K562 (cell line): ENCODE measurements around the gene MRPL55. TPM values are rescaled to one million over a fixed set of nuclear protein-coding genes. Genes with fewer than 3 reads are reported as not detected.

Experiments
- ATAC-seq: fragments of 200-7000 bp; cut with Tn5 transposase; 3 replicates; pipeline ENCODE4 v1.9.1; 2020; ENCODE audit warnings: moderate library complexity
- BruUV-seq: library from RNA; stranded (reverse); fragments of 400-500 nt; replicated peaks from 2 replicates; lab custom pipeline; 2021; lab: Mats Ljungman, UMichigan
- CTCF ChIA-PET: fragments of 300-600 bp; formaldehyde crosslinking; extraction: SDS; loops from one replicate; lab custom pipeline; 2021; ENCODE audit warnings: low intra/inter-chr PET ratio; lab: Yijun Ruan, JAX
- POLR2A ChIA-PET: fragments of 300-600, 350-650 bp; sonication (Branson Sonifier 250); formaldehyde crosslinking; extraction: SDS; loops from one replicate; lab custom pipeline; 2021; ENCODE audit warnings: antibody characterized with exemption, inconsistent platforms; lab: Yijun Ruan, JAX
- DNase-seq, 4 experiments: peaks; one replicate each; pipeline versions ENCODE4 v3.0.0 to v3.0.0-alpha.2; 2011 to 2018; ENCODE audit warnings: low spot score in 3 of 4, mixed read lengths in 3 of 4; ENCODE audit errors: extremely low read depth in 1 of 4
- FAIRE-seq: peaks from 2 replicates; lab custom pipeline; 2011; peaks lifted over from hg19 to GRCh38; lab: Jason Lieb, UNC
- H2AFZ ChIP-seq: 2 replicates; pipeline ENCODE4 v1.6.0; 2011; ENCODE audit warnings: low read depth, low read length, control low read depth, inconsistent platforms
- H3K27ac ChIP-seq: fragments of 200-600 bp; 3 replicates; pipeline ENCODE4 v1.8.0; 2011; ENCODE audit warnings: low read depth, mild to moderate bottlenecking, control low read depth, inconsistent platforms, low read length, moderate library complexity, mixed read lengths; ENCODE audit errors: extremely low read depth
- H3K27me3 ChIP-seq, 2 experiments: fragments of 300-600 bp in 1 of 2; 2 replicates in 1 of 2; 3 replicates in 1 of 2; pipeline versions ENCODE4 v1.6.0 to v1.8.0; 2011; ENCODE audit warnings: inconsistent platforms in 2 of 2, low read length in 2 of 2, mild to moderate bottlenecking in 1 of 2, mixed read lengths in 1 of 2, moderate library complexity in 1 of 2; ENCODE audit not compliant: control insufficient read depth in 2 of 2, insufficient read depth in 2 of 2
- H3K36me3 ChIP-seq: fragments of 300-600 bp; 3 replicates; pipeline ENCODE4 v1.8.0; 2011; ENCODE audit warnings: mild to moderate bottlenecking, low read length, inconsistent platforms; ENCODE audit not compliant: control insufficient read depth, insufficient read depth
- H3K4me1 ChIP-seq, 2 experiments: fragments of 200-600 bp in 1 of 2; replicated peaks in 1 of 2; 2 replicates in 1 of 2; 3 replicates in 1 of 2; pipeline versions ENCODE4 v1.5.1 to v1.8.0; 2011; ENCODE audit warnings: inconsistent platforms in 2 of 2, low read length in 2 of 2, mild to moderate bottlenecking in 1 of 2, mixed read lengths in 1 of 2, moderate library complexity in 1 of 2; ENCODE audit not compliant: control insufficient read depth in 2 of 2, insufficient read depth in 2 of 2
- H3K4me2 ChIP-seq: 2 replicates; pipeline ENCODE4 v1.6.1; 2011; ENCODE audit warnings: low read length, control low read depth, inconsistent platforms, mixed read lengths; ENCODE audit not compliant: insufficient read depth
- H3K4me3 ChIP-seq: fragments of 200-600 bp; sonication (generic), shearing (Covaris generic); 2 replicates; pipeline ENCODE4 v1.5.1; 2016; ENCODE audit warnings: control low read depth, inconsistent platforms
- H3K79me2 ChIP-seq: fragments of 200-600 bp; 3 replicates; pipeline ENCODE4 v1.8.0; 2011; ENCODE audit warnings: low read length, inconsistent platforms; ENCODE audit not compliant: control insufficient read depth, insufficient read depth
- H3K9ac ChIP-seq, 2 experiments: 2 replicates each; pipeline versions ENCODE4 v1.6.0 to v1.6.1; 2011; ENCODE audit warnings: low read depth in 2 of 2, low read length in 2 of 2, control low read depth in 1 of 2, inconsistent platforms in 1 of 2, mild to moderate bottlenecking in 1 of 2, mixed read lengths in 1 of 2; ENCODE audit not compliant: insufficient read depth in 1 of 2
- H3K9me1 ChIP-seq: one replicate; pipeline ENCODE4 v1.6.0; 2011; ENCODE audit warnings: inconsistent platforms, mild to moderate bottlenecking, low read length, moderate library complexity; ENCODE audit not compliant: control insufficient read depth, insufficient read depth
- H3K9me3 ChIP-seq: replicated peaks from 2 replicates; pipeline ENCODE4 v1.5.1; 2011; ENCODE audit warnings: low read depth, low read length, inconsistent platforms; ENCODE audit not compliant: control insufficient read depth, insufficient read depth
- H4K20me1 ChIP-seq: replicated peaks from 2 replicates; pipeline ENCODE4 v1.6.1; 2011; ENCODE audit warnings: low read length, inconsistent platforms, mixed read lengths; ENCODE audit not compliant: control insufficient read depth, insufficient read depth
- CEBPB ChIP-seq: fragments of 450-650 bp; IDR thresholded peaks from 2 replicates; pipeline ENCODE4 v1.6.1; 2016; ENCODE audit warnings: missing genetic modification characterization, missing compliant biosample characterization
- CTBP1 ChIP-seq: fragments of 450-650 bp; IDR thresholded peaks from 2 replicates; pipeline ENCODE4 v1.6.1; 2016; ENCODE audit warnings: borderline replicate concordance
- FOXJ2 ChIP-seq: fragments of 200-800 bp; sonication (Bioruptor generic); IDR thresholded peaks from 2 replicates; pipeline ENCODE4 v1.6.1; 2016; ENCODE audit warnings: missing genetic modification characterization, missing compliant biosample characterization
- FOXK1 ChIP-seq: sonication (generic); formaldehyde crosslinking; IDR thresholded peaks from 2 replicates; pipeline ENCODE4 v1.8.0; 2022; ENCODE audit warnings: missing genetic modification reagents, mild to moderate bottlenecking, borderline replicate concordance
- MYNN ChIP-seq, 2 experiments: sonication (generic); formaldehyde crosslinking in 1 of 2; IDR thresholded peaks; 2 replicates each; pipeline versions ENCODE4 v1.5.0 to v1.6.1; 2016 to 2020; ENCODE audit warnings: antibody characterized with exemption in 1 of 2, missing genetic modification reagents in 1 of 2
- POLR2A ChIP-seq: fragments of 450-650 bp; conservative IDR thresholded peaks from 2 replicates; pipeline ENCODE4 v1.6.1; 2016
- POLR2AphosphoS2 ChIP-seq: IDR thresholded peaks from 2 replicates; pipeline ENCODE4 v1.6.1; 2012; ENCODE audit warnings: low read length, improper control_type of control experiment
- POLR2G ChIP-seq: fragments of 200-400 bp; formaldehyde crosslinking; IDR thresholded peaks from 2 replicates; pipeline ENCODE4 v1.6.1; 2017; ENCODE audit warnings: low read depth, mild to moderate bottlenecking, antibody characterized with exemption, low read length, moderate library complexity
- RAD51 ChIP-seq: fragments of 450-650 bp; IDR thresholded peaks from 2 replicates; pipeline ENCODE4 v1.7.1; 2016; ENCODE audit warnings: low read depth, mild to moderate bottlenecking, borderline replicate concordance
- RBFOX2 ChIP-seq: fragments of 200-400 bp; formaldehyde crosslinking; IDR thresholded peaks from 2 replicates; pipeline ENCODE4 v1.6.1; 2017; ENCODE audit warnings: low read depth, mild to moderate bottlenecking, low read length, moderate library complexity
- TGIF2 ChIP-seq: sonication (generic); formaldehyde crosslinking; IDR thresholded peaks from 2 replicates; pipeline ENCODE4 v1.8.1; 2022; ENCODE audit warnings: mild to moderate bottlenecking, missing genetic modification reagents, moderate library complexity
- ZZZ3 ChIP-seq: fragments of 450-650 bp; IDR thresholded peaks from 2 replicates; pipeline ENCODE4 v1.6.1; 2016; ENCODE audit warnings: antibody characterized with exemption, mild to moderate bottlenecking, moderate library complexity
- WGBS: fragments of 100-300 bp; shearing (Covaris generic); methylation state at CpG from one replicate; pipeline ENCODE4 v1.1.6; 2016; ENCODE audit warnings: low coverage, mixed read lengths; ENCODE audit not compliant: insufficient coverage; ENCODE audit errors: missing lambda C conversion rate; 5-methylcytosine and 5-hydroxymethylcytosine counted together
- in situ Hi-C: fragments of 300-500 bp; cut with MboI; formaldehyde crosslinking; loops from 4 replicates; pipeline ENCODE4 v1.15.0; 2018; ENCODE audit warnings: inconsistent platforms, mixed read lengths
- intact Hi-C: fragments of 100-400 bp; cut with micrococcal nuclease; formaldehyde crosslinking; loops from 2 replicates; pipeline ENCODE4 v1.14.2; 2022
- polyA plus RNA-seq, 8 experiments: library from polyadenylated mRNA; depleted of rRNA in 4 of 8; stranded (reverse) in 5 of 8; unstranded in 3 of 8; fragments of >200 nt; fragmentation: Nextera tagmentation in 2 of 8; fragmentation: Illumina TruSeq in 1 of 8; extraction: Ambion mirVana in 2 of 8; extraction: Trizol in 1 of 8; gene quantifications; 2 replicates each; pipeline versions ENCODE4 v1.2.1 to v1.2.3, GENCODE V29; 2011 to 2014; ENCODE audit warnings: inconsistent platforms in 1 of 8, missing spikeins in 1 of 8
- total RNA-seq, 7 experiments: library from RNA; depleted of rRNA in 6 of 7; stranded (reverse); fragments of >200 nt in 6 of 7; fragmentation: Illumina TruSeq in 2 of 7; extraction: Trizol in 2 of 7; gene quantifications; 2 replicates each; pipeline versions ENCODE4 v1.2.1 to v1.2.3, GENCODE V29; 2011 to 2021; ENCODE audit warnings: low replicate concordance in 1 of 7
- TF ChIP-seq, protein P1 (sequence below): fragments of 450-650 bp; IDR thresholded peaks from 2 replicates; pipeline ENCODE4 v1.6.1; 2018; ENCODE audit warnings: mild to moderate bottlenecking, low read depth; ENCODE audit not compliant: partially characterized antibody
- TF ChIP-seq, protein P2 (sequence below): fragments of 250-450 bp; sonication (Bioruptor Pico); IDR thresholded peaks from 2 replicates; pipeline ENCODE4 v1.5.0; 2021
- TF ChIP-seq, protein P3 (sequence below): sonication (generic); formaldehyde crosslinking; IDR thresholded peaks from 2 replicates; pipeline ENCODE4 v1.8.0; 2022; ENCODE audit warnings: mild to moderate bottlenecking, missing genetic modification reagents

MRPL55 gene
- total and polyA plus RNA-seq, 9 of the 15 experiments (the other 6 are each of a cell fraction or from before 2014, with no cell fraction given) = 34.9 to 228 (median 81.0) TPM

DNA sequence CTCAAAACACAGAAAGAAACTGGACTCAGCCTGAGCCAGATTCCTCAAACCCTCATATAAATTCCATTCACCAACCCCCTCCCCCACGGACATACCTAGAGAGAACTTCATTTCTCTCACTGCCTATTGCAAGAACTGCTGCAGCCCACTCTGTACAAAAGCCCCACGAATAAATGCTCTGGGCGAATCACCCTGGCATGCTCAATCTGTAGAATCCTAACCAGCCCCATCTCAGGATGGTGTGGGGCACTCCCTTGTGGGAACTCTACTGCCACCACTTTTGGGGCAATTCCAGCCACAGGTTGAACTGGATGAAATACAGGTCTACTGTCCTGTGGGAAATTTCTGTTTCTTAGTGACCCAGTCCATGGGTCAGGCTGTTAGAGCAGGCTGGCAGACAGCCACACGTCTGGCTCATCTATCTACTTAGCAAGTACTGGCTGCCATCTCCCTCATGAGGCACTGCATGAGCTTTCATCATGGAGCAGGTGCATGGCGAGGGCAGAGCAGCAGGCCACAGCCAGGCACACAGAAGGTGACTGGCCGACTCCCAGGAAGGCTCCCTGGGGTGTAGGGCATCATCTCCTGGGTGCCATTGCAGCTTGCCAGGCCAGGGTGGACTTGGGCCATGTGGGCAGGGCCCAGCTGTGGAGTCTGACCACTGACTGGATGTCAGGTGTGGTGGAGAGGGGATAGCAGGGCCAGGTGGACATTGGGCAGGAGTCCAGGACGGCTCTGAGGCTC is 4.4 kb downstream of the MRPL55 start:
- ATAC-seq (no peak), FAIRE-seq (no peak), DNase-seq (peak in 1 of 4 experiments; percentile 4)
- Histone ChIP-seq H3K9me1 (peaks cover 3% of the 10 kb centered on the region), H3K79me2 (peaks cover 56% of the 10 kb centered on the region), H3K9me3 (peaks cover 5% of the 10 kb centered on the region; the same call in 1 of the 2 replicates), H3K36me3 (peaks cover 48% of the 10 kb centered on the region; the same call in 2 of the 3 replicates), H3K27me3 (no peaks in the 10 kb centered on the region), H2AFZ (no peak overlapping the region), H3K27ac (0 out of 3 replicates have a peak overlapping the region, but pooled peaks have one; percentile 87), H3K4me3 (no peak overlapping the region), H3K9ac (peak overlapping the region in 1 of 2 experiments; percentile 4; a peak in 1 of 4 replicates), H3K4me2 (no peak overlapping the region; the same call in 1 of the 2 replicates), H3K4me1 (peaks cover 20 to 70% of the 10 kb centered on the region in 2 experiments), H4K20me1 (peaks cover 12% of the 10 kb centered on the region)
- POLR2A ChIA-PET = interaction anchor here (0.6 to 2.1 kb wide), 2 partner anchors 13 to 62 kb away, joined by 3 to 11 read pairs; no protein-coding TSS in a partner anchor
- CTCF ChIA-PET = no interaction called here
- intact Hi-C loops = no loop called here
- no TSS peak for BruUV-seq
- WGBS = 80% methylated on average over 7 of the region's 7 CpGs
- in situ Hi-C loops = no loop called here
- TF ChIP-seq RBFOX2 (peak; percentile 54; the same call in 1 of the 2 replicates), TGIF2 (CRISPR knock-in tag) (no peak), CEBPB (tag) (no peak), MYNN (IDR thresholded peaks at IDR 0.05) (peak; percentile 9; the same call in 1 of the 2 replicates), MYNN (CRISPR knock-in tag; IDR thresholded peaks at IDR 0.05) (no peak), RAD51 (no peak), POLR2G (peak; percentile 58; the same call in 1 of the 2 replicates), CTBP1 (no peak), POLR2A (peak; percentile 39; the same call in 1 of the 2 replicates), ZZZ3 (no peak), FOXK1 (CRISPR knock-in tag) (no peak), FOXJ2 (tag) (no peak), POLR2AphosphoS2 (0 out of 2 replicates have a peak, but pooled peaks have one; percentile 29)
- TF ChIP-seq, protein P1, sequence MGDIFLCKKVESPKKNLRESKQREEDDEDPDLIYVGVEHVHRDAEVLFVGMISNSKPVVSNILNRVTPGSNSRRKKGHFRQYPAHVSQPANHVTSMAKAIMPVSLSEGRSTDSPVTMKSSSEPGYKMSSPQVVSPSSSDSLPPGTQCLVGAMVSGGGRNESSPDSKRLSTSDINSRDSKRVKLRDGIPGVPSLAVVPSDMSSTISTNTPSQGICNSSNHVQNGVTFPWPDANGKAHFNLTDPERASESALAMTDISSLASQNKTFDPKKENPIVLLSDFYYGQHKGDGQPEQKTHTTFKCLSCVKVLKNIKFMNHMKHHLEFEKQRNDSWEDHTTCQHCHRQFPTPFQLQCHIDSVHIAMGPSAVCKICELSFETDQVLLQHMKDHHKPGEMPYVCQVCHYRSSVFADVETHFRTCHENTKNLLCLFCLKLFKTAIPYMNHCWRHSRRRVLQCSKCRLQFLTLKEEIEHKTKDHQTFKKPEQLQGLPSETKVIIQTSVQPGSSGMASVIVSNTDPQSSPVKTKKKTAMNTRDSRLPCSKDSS = no peak
- TF ChIP-seq, protein P2, sequence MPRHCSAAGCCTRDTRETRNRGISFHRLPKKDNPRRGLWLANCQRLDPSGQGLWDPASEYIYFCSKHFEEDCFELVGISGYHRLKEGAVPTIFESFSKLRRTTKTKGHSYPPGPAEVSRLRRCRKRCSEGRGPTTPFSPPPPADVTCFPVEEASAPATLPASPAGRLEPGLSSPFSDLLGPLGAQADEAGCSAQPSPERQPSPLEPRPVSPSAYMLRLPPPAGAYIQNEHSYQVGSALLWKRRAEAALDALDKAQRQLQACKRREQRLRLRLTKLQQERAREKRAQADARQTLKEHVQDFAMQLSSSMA (CRISPR knock-in tag) = no peak
- TF ChIP-seq, protein P3, sequence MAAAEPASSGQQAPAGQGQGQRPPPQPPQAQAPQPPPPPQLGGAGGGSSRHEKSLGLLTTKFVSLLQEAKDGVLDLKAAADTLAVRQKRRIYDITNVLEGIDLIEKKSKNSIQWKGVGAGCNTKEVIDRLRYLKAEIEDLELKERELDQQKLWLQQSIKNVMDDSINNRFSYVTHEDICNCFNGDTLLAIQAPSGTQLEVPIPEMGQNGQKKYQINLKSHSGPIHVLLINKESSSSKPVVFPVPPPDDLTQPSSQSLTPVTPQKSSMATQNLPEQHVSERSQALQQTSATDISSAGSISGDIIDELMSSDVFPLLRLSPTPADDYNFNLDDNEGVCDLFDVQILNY (CRISPR knock-in tag) = peak; percentile 71; the same call in 1 of the 2 replicates
